ENCODE data around the gene MRPS34. TPM values are rescaled to one million over a fixed set of nuclear protein-coding genes. Genes with fewer than 3 reads are reported as not detected.

The MRPS34 gene
- polyA plus RNA-seq, 1 donor (not counting 4 experiments of a cell fraction or from before 2014, with no cell fraction given): 74.3 TPM

DNA sequence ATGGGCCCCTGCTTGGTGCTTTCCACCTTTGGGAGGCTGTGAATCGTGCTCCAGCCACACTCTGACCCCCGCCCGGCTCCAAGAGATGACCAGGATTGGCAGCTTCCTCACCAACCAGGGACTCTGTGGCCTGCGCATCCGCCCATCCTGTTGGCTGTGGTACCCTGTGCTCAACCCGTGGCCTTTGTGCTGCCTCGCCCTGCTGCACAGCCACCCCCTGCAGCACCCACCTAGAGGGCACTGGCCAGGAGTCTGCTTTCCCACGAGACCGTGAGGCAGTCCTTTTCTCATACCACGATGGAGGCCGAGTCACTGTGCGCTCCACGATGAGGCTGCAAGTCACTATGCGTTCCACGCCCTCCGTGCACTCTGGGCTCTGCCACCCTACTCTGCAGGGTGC is 21.0 kb downstream of the MRPS34 start:
- no peaks in the 10 kb centered on the region for H3K27me3 ChIP-seq (ENCODE audit: control insufficient read depth, extremely low read depth, insufficient read depth, low read length)
- DNase-seq (ENCODE audit: low read depth, low spot score) (no peak), FAIRE-seq (no peak)
- no peaks in the 10 kb centered on the region for H3K79me2 ChIP-seq (ENCODE audit: control insufficient read depth, insufficient read depth, low read length)
- no peak for TF ChIP-seq EZH2 (IDR thresholded peaks at IDR 0.05; ENCODE audit: low read length)
- TF ChIP-seq CTCF (optimal IDR thresholded peaks at IDR 0.05 in 1 of 3, IDR thresholded peaks at IDR 0.05 in 1 of 3, conservative IDR thresholded peaks at IDR 0.05 in 1 of 3; ENCODE audit: extremely low read depth in 1 of 3, insufficient read depth in 2 of 3, low read length in 3 of 3): no peak
- peaks cover 19% of the 10 kb centered on the region for H3K4me1 ChIP-seq (ENCODE audit: control insufficient read depth, extremely low read depth, insufficient read depth, low read length)
- peaks cover 2% of the 10 kb centered on the region for H3K9me1 ChIP-seq (ENCODE audit: control insufficient read depth, extremely low read depth, insufficient read depth, low read length)
- no peak overlapping the region for H3K4me2 ChIP-seq (ENCODE audit: control insufficient read depth, extremely low read depth, insufficient read depth, low read depth, low read length)
- no peaks in the 10 kb centered on the region for H4K20me1 ChIP-seq (ENCODE audit: control insufficient read depth, extremely low read depth, insufficient read depth, low read length)
- H3K4me3 ChIP-seq (ENCODE audit: control insufficient read depth in 2 of 3, extremely low read depth in 1 of 3, insufficient read depth in 2 of 3, low read depth in 1 of 3, low read length in 3 of 3): no peak overlapping the region
- no peak overlapping the region for H2AFZ ChIP-seq (ENCODE audit: control insufficient read depth, low read length)
- no peaks in the 10 kb centered on the region for H3K9me3 ChIP-seq (ENCODE audit: control insufficient read depth, low read depth, low read length)
- no peak overlapping the region for H3K9ac ChIP-seq (ENCODE audit: control insufficient read depth, extremely low read depth, insufficient read depth, low read length)
- H3K36me3 ChIP-seq (ENCODE audit: control insufficient read depth in 2 of 2, extremely low read depth in 1 of 2, insufficient read depth in 2 of 2, low read length in 2 of 2): peaks cover 18 to 31% of the 10 kb centered on the region in 2 experiments
- dilution Hi-C loops (cut with MboI; ENCODE audit: extremely low pct_ligation_motif_present, low sequenced_read_pairs): no loop called here
- no peak overlapping the region for H3K27ac ChIP-seq (ENCODE audit: control insufficient read depth, insufficient read depth, low read length)

DNA sequence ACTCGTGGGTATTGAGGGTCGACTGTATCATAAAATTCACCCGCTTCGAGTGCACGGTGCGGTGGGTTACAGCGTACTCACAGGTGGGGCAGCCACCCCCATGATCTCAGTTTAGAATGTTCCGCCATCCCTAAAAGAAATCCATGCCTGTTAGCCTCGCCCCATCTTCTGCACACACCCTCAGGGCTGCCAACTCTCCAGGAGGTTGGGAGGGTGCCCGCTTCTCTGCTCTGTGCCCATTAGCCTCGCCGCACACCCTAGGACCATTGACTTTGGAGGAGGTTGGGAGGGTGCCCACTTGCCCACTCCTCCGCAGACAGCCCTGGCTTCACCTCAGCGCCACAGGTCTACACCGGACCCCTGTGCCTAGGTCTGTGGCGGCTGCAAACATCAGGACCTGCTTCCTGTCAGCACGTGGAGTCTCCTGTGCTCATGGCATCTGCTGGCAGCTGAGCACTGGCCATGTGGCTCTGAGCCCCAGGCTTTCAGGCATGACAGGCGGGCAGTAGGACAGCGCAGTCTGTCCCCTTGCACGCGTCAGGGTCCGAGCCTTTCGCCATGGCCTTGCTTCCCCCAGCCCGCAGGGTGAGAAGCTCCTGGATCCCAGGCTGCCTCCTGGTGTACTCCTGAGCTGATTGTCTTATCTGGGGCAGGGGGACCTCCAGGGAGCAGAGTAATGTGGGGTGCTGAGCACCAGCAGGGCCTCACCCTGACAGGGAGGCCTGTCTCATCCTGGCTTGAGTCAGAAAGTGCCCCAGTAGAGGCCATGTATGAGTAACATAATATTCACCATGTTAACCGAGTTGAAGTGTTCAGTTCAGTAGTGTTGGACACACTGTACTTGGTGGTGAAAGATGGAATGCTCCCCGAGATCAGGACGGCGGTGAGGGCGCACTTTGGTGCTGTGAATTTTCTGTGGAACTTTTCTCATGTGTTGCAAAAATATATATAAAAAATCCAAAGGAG is 23.5 kb downstream of the MRPS34 start:
- no peaks in the 10 kb centered on the region for H3K9me3 ChIP-seq (ENCODE audit: control insufficient read depth, low read depth, low read length)
- DNase-seq (ENCODE audit: low read depth, low spot score): no peak
- H4K20me1 ChIP-seq (ENCODE audit: control insufficient read depth, extremely low read depth, insufficient read depth, low read length): peaks cover 2% of the 10 kb centered on the region
- no peaks in the 10 kb centered on the region for H3K9me1 ChIP-seq (ENCODE audit: control insufficient read depth, extremely low read depth, insufficient read depth, low read length)
- peaks cover 18 to 35% of the 10 kb centered on the region in 2 experiments for H3K36me3 ChIP-seq (ENCODE audit: control insufficient read depth in 2 of 2, extremely low read depth in 1 of 2, insufficient read depth in 2 of 2, low read length in 2 of 2)
- H3K9ac ChIP-seq (ENCODE audit: control insufficient read depth, extremely low read depth, insufficient read depth, low read length): no peak overlapping the region
- no peak overlapping the region for H3K27ac ChIP-seq (ENCODE audit: control insufficient read depth, insufficient read depth, low read length)
- peaks cover 10% of the 10 kb centered on the region for H3K4me1 ChIP-seq (ENCODE audit: control insufficient read depth, extremely low read depth, insufficient read depth, low read length)
- H2AFZ ChIP-seq (ENCODE audit: control insufficient read depth, low read length): no peak overlapping the region
- H3K4me2 ChIP-seq (ENCODE audit: control insufficient read depth, extremely low read depth, insufficient read depth, low read depth, low read length): no peak overlapping the region
- dilution Hi-C loops (cut with MboI; ENCODE audit: extremely low pct_ligation_motif_present, low sequenced_read_pairs): no loop called here
- peak; percentile 63 for FAIRE-seq
- no peak for TF ChIP-seq EZH2 (IDR thresholded peaks at IDR 0.05; ENCODE audit: low read length)
- no peak for TF ChIP-seq CTCF (optimal IDR thresholded peaks at IDR 0.05 in 1 of 3, IDR thresholded peaks at IDR 0.05 in 1 of 3, conservative IDR thresholded peaks at IDR 0.05 in 1 of 3; ENCODE audit: extremely low read depth in 1 of 3, insufficient read depth in 2 of 3, low read length in 3 of 3)
- no peaks in the 10 kb centered on the region for H3K79me2 ChIP-seq (ENCODE audit: control insufficient read depth, insufficient read depth, low read length)
- H3K27me3 ChIP-seq (ENCODE audit: control insufficient read depth, extremely low read depth, insufficient read depth, low read length): no peaks in the 10 kb centered on the region
- H3K4me3 ChIP-seq (ENCODE audit: control insufficient read depth in 2 of 3, extremely low read depth in 1 of 3, insufficient read depth in 2 of 3, low read depth in 1 of 3, low read length in 3 of 3): no peak overlapping the region

Data from keratinocyte (primary cell).